H9 (cell line): Measurements from ENCODE around the gene SLIT1. TPM values are rescaled to one million over a fixed set of nuclear protein-coding genes. Genes with fewer than 3 reads are reported as not detected.

Experiments
- DNase-seq: peaks from one replicate; pipeline ENCODE4 v3.0.0-alpha.2; 2017
- H2AFZ ChIP-seq: one replicate; pipeline ENCODE4 v1.6.1; 2013; ENCODE audit warnings: mild to moderate bottlenecking, low read length, control low read depth, moderate library complexity
- H2AK5ac ChIP-seq: 2 replicates; pipeline ENCODE4 v1.6.1; 2013; ENCODE audit warnings: low read length, control low read depth, mixed read lengths; ENCODE audit not compliant: insufficient read length
- H2BK120ac ChIP-seq: one replicate; pipeline ENCODE4 v1.6.1; 2013; ENCODE audit warnings: low read depth, mild to moderate bottlenecking, low read length, control low read depth, inconsistent platforms; ENCODE audit not compliant: poor library complexity, severe bottlenecking
- H2BK12ac ChIP-seq: 2 replicates; pipeline ENCODE4 v1.6.1; 2013; ENCODE audit warnings: low read length, control low read depth, mixed read lengths, low read depth; ENCODE audit not compliant: insufficient read length
- H2BK15ac ChIP-seq: 2 replicates; pipeline ENCODE4 v1.6.1; 2013; ENCODE audit warnings: low read depth, low read length, control low read depth
- H2BK20ac ChIP-seq: one replicate; pipeline ENCODE4 v1.6.1; 2013; ENCODE audit warnings: low read depth, mild to moderate bottlenecking, low read length, control low read depth, inconsistent platforms; ENCODE audit not compliant: poor library complexity, severe bottlenecking
- H2BK5ac ChIP-seq: 2 replicates; pipeline ENCODE4 v1.6.1; 2013; ENCODE audit warnings: low read length, control low read depth, mixed read lengths; ENCODE audit not compliant: insufficient read length
- H3K14ac ChIP-seq: 2 replicates; pipeline ENCODE4 v1.6.1; 2013; ENCODE audit warnings: low read length, control low read depth; ENCODE audit not compliant: insufficient read depth
- H3K18ac ChIP-seq: 2 replicates; pipeline ENCODE4 v1.6.1; 2013; ENCODE audit warnings: low read depth, mild to moderate bottlenecking, mixed read lengths, low read length, control low read depth; ENCODE audit not compliant: insufficient read length
- H3K23ac ChIP-seq: 2 replicates; pipeline ENCODE4 v1.6.1; 2013; ENCODE audit warnings: low read length, control low read depth, mixed read lengths, low read depth; ENCODE audit not compliant: insufficient read length
- H3K23me2 ChIP-seq: 2 replicates; pipeline ENCODE4 v1.6.1; 2013; ENCODE audit warnings: low read depth, mild to moderate bottlenecking, mixed read lengths, low read length, control low read depth; ENCODE audit not compliant: insufficient read length, poor library complexity, severe bottlenecking
- H3K27ac ChIP-seq: 2 replicates; pipeline ENCODE4 v1.5.1; 2013; ENCODE audit warnings: low read length, control low read depth, mixed read lengths, low read depth; ENCODE audit not compliant: insufficient read length
- H3K27me3 ChIP-seq: 2 replicates; pipeline ENCODE4 v1.6.1; 2013; ENCODE audit warnings: low read length, control low read depth, inconsistent platforms; ENCODE audit not compliant: insufficient read depth
- H3K4ac ChIP-seq: 2 replicates; pipeline ENCODE4 v1.6.1; 2013; ENCODE audit warnings: low read depth, mild to moderate bottlenecking, control low read depth, inconsistent platforms, low read length, moderate library complexity
- H3K4me1 ChIP-seq: 2 replicates; pipeline ENCODE4 v1.6.1; 2013; ENCODE audit warnings: low read length, control low read depth, inconsistent platforms; ENCODE audit not compliant: insufficient read depth
- H3K4me2 ChIP-seq: 2 replicates; pipeline ENCODE4 v1.6.1; 2013; ENCODE audit warnings: low read length, control low read depth, mixed read lengths; ENCODE audit not compliant: insufficient read length, insufficient read depth
- H3K56ac ChIP-seq: 2 replicates; pipeline ENCODE4 v1.6.1; 2013; ENCODE audit warnings: low read depth, mild to moderate bottlenecking, mixed read lengths, low read length, control low read depth; ENCODE audit not compliant: insufficient read length
- H3K79me1 ChIP-seq: 2 replicates; pipeline ENCODE4 v1.6.1; 2013; ENCODE audit warnings: low read depth, mild to moderate bottlenecking, moderate library complexity, low read length, control low read depth, inconsistent platforms; ENCODE audit not compliant: insufficient read depth, poor library complexity, severe bottlenecking
- H3K79me2 ChIP-seq: 2 replicates; pipeline ENCODE4 v1.6.1; 2013; ENCODE audit warnings: low read length, control low read depth, inconsistent platforms; ENCODE audit not compliant: insufficient read depth
- H3K9ac ChIP-seq: 2 replicates; pipeline ENCODE4 v1.6.1; 2013; ENCODE audit warnings: low read length, control low read depth, mixed read lengths; ENCODE audit not compliant: insufficient read length; ENCODE audit errors: extremely low read depth
- H3K9me3 ChIP-seq: one replicate; pipeline ENCODE4 v1.6.1; 2013; ENCODE audit warnings: low read depth, low read length, inconsistent platforms; ENCODE audit not compliant: control insufficient read depth
- H3T11ph ChIP-seq: one replicate; pipeline ENCODE4 v1.6.1; 2013; ENCODE audit warnings: mild to moderate bottlenecking, low read length, control low read depth, inconsistent platforms
- H4K20me1 ChIP-seq: one replicate; pipeline ENCODE4 v1.6.1; 2013; ENCODE audit not compliant: control insufficient read depth, insufficient read length, insufficient read depth
- H4K5ac ChIP-seq: 2 replicates; pipeline ENCODE4 v1.6.1; 2013; ENCODE audit warnings: low read depth, mild to moderate bottlenecking, mixed read lengths, low read length, control low read depth; ENCODE audit not compliant: insufficient read length
- H4K8ac ChIP-seq: replicated peaks from 2 replicates; pipeline ENCODE4 v1.6.1; 2013; ENCODE audit warnings: low read length, control low read depth, mixed read lengths, low read depth; ENCODE audit not compliant: insufficient read length
- H4K91ac ChIP-seq: 2 replicates; pipeline ENCODE4 v1.6.1; 2013; ENCODE audit warnings: low read depth, mild to moderate bottlenecking, moderate library complexity, mixed read lengths, low read length, control low read depth; ENCODE audit not compliant: insufficient read length
- H3K27ac Mint-ChIP-seq, 3 experiments: 2 replicates in 2 of 3; 3 replicates in 1 of 3; pipeline ENCODE4 v1.8.0; 2020 to 2021; ENCODE audit warnings: mixed read lengths in 3 of 3, mild to moderate bottlenecking in 1 of 3, moderate library complexity in 1 of 3
- H3K27me3 Mint-ChIP-seq: 2 replicates; pipeline ENCODE4 v1.8.0; 2021; ENCODE audit warnings: low read depth, mild to moderate bottlenecking, moderate library complexity, mixed read lengths
- H3K36me3 Mint-ChIP-seq, 3 experiments: 2 replicates in 2 of 3; 3 replicates in 1 of 3; pipeline ENCODE4 v1.8.0; 2020 to 2021; ENCODE audit warnings: low read depth in 3 of 3, mixed read lengths in 3 of 3; ENCODE audit not compliant: insufficient read depth in 1 of 3
- H3K4me1 Mint-ChIP-seq, 2 experiments: 2 replicates each; pipeline ENCODE4 v1.8.0; 2020; ENCODE audit warnings: mixed read lengths in 2 of 2
- H3K4me3 Mint-ChIP-seq, 2 experiments: 2 replicates in 1 of 2; 3 replicates in 1 of 2; pipeline ENCODE4 v1.8.0; 2020 to 2021; ENCODE audit warnings: mild to moderate bottlenecking in 2 of 2, mixed read lengths in 2 of 2, moderate library complexity in 1 of 2
- H3K9me3 Mint-ChIP-seq, 2 experiments: 2 replicates in 1 of 2; 3 replicates in 1 of 2; pipeline ENCODE4 v1.8.0; 2020; ENCODE audit warnings: mild to moderate bottlenecking in 2 of 2, mixed read lengths in 2 of 2, moderate library complexity in 1 of 2
- CTCF ChIP-seq: fragments of 200-600 bp; sonication (generic); conservative IDR thresholded peaks from 3 replicates; pipeline ENCODE4 v1.8.0; 2021; ENCODE audit warnings: antibody characterized with exemption, mild to moderate bottlenecking
- WGBS: extraction: QIAGEN DNeasy Blood & Tissue Kit; methylation state at CpG from one replicate; pipeline ENCODE4 v1.1.7; 2013; ENCODE audit warnings: missing lambda C conversion rate, low lambda C conversion rate, mixed read lengths; ENCODE audit not compliant: insufficient read length; ENCODE audit errors: extremely low coverage; 5-methylcytosine and 5-hydroxymethylcytosine counted together
- total RNA-seq: library from RNA; stranded (reverse); gene quantifications from 2 replicates; pipeline ENCODE4 v1.2.1, GENCODE V29; 2021

SLIT1 gene
- total RNA-seq, 1 experiment from 2014 or later: 0.57 TPM

- no peak overlapping the region for H3K27ac ChIP-seq
- DNase-seq: no peak
- H3K23ac ChIP-seq: no peak overlapping the region
- H2BK120ac ChIP-seq: no peak overlapping the region
- no peak overlapping the region for H2BK20ac ChIP-seq
- no peak for TF ChIP-seq CTCF
- H2BK15ac ChIP-seq: no peak overlapping the region
- no peaks in the 10 kb centered on the region for H3K27me3 ChIP-seq
- H2AK5ac ChIP-seq: no peak overlapping the region
- no peaks in the 10 kb centered on the region for H3K79me2 ChIP-seq
- no peak overlapping the region for H2AFZ ChIP-seq
- H3K14ac ChIP-seq: no peak overlapping the region
- Mint-ChIP-seq H3K9me3 (no peaks in the 10 kb centered on the region), H3K27ac (no peak overlapping the region), H3K4me3 (no peak overlapping the region), H3K36me3 (no peaks in the 10 kb centered on the region), H3K4me1 (peaks cover 22 to 28% of the 10 kb centered on the region in 2 experiments), H3K27me3 (peaks cover 4% of the 10 kb centered on the region)
- no peak overlapping the region for H3K4ac ChIP-seq
- H3K4me1 ChIP-seq: peaks cover 3% of the 10 kb centered on the region; the same call in 1 of the 2 replicates
- H3K4me2 ChIP-seq: no peak overlapping the region
- no peaks in the 10 kb centered on the region for H4K20me1 ChIP-seq
- no peak overlapping the region for H3K18ac ChIP-seq
- WGBS: no CpG with 5 or more reads among the region's 6 CpGs
- no peak overlapping the region for H3K9ac ChIP-seq
- no peak overlapping the region for H3K56ac ChIP-seq
- no peak overlapping the region for H2BK5ac ChIP-seq
- no peak overlapping the region for H4K91ac ChIP-seq
- H3K23me2 ChIP-seq: no peaks in the 10 kb centered on the region
- H3K9me3 ChIP-seq: no peaks in the 10 kb centered on the region
- H4K8ac ChIP-seq: no peak overlapping the region
- no peak overlapping the region for H3T11ph ChIP-seq
- H2BK12ac ChIP-seq: no peak overlapping the region
- H4K5ac ChIP-seq: no peak overlapping the region
- no peaks in the 10 kb centered on the region for H3K79me1 ChIP-seq
Measured at GRCh38 chr10:97102441-97102840, 83.3 kb downstream of the SLIT1 start.
